Stromal cell of bone marrow (primary cell): ENCODE data around the gene LTF.
"Not testable (repeated sequence)": the region's sequence is repeated elsewhere in the genome, so short reads cannot be mapped to it uniquely, and the experiment has no call there.

Source experiments
- DNase-seq: peaks from one replicate; pipeline ENCODE4 v3.0.0-alpha.2; 2012; ENCODE audit warnings: low read depth

Gene LTF

DNA sequence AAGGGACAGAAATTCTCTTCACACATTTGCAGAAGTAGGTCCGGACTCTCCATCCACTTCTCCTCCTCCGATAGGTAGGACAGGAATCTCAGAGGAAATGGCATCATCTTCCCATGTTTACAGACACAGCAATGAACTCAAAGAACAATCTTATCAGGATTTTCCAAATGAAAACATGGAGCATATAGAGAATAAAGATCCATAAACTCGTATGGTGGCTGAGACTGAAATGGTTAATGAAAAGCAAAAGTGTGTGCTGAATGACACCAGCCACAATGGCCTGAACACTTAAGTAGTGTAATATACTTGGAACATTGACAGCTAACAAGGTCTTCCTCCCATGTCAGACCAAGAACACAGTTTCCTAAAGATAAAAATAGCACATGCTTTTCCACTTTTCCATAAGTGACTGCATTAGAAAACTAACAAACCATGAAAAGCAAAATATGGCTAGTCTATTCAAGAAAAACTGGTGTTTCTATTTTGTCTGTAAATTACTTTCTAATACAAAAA is 51.9 kb downstream of the LTF start:
- DNase-seq: no peak

DNA sequence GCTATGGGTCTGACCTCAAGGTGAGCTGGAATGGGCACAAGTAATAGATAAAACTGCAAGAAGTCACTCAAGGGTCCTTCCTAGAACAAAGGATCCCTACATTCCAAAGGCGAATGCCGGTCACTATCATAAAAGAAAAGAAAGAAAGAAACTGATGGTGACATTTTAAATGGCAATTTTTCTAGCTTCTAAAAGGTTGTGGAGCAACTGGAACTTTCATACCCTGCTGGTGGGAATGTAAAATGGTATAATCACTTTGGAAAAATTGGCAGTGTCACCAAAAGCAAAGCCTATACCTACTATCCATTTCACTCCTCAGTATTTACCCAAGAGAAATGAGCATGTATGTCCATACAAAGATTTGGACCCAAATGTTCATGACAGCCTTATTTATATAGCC is 53.4 kb downstream of the LTF start:
- no peak for DNase-seq

DNA sequence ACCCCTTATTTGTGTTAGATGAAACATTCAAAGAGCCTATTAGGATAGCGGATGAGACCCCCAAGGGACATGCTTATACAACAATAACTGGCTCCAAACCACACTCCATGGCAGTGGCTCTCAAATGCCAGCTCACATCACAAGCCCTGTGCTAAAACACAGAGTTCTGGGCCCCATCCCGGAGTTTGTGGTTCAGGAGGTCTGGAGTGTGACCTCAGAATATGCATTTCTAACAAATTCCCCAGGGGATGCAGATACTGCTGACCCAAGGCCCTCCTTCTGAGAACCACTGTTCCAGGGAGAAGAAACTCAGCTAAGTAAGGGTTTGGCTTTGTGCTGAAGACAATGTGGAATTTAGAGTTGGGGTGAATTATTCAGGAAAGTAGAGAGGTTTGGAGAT is 54.0 kb downstream of the LTF start:
- peak; percentile 50 for DNase-seq

DNA sequence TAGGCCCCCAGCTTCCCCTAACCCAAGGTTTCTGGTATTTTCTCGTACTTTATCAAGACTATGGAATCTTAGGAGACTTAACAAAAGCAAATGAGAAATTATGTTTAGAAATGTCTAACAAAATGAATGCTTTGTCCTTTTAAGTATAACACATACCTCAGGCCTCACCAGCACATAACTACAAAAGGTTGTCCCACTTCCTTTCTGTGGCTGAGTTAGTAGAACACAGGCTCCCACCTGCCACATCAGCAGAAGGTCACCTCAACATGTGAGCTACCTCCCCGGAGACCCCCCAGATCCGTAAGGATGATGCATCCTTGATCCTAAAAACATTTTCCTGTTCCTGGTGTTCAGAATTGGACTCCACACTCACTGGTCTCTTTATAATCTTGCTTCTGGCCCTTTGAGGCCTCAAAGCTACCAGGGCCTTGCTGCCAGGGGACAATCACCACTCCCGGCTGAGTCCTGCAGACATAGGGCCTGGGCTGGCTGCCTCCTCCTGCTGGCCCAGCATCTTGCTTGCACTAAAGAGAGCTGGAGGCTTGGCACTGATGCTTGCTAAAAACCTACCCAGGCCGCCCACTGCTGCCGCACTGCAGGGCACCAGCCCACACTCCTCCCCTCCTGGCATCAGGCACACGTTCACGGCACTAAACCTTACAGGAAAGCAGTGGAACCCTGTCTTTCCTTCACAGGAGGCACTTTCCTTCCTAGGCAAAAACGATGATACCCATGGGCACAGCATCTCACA is 54.8 kb downstream of the LTF start:
- DNase-seq: no peak

DNA sequence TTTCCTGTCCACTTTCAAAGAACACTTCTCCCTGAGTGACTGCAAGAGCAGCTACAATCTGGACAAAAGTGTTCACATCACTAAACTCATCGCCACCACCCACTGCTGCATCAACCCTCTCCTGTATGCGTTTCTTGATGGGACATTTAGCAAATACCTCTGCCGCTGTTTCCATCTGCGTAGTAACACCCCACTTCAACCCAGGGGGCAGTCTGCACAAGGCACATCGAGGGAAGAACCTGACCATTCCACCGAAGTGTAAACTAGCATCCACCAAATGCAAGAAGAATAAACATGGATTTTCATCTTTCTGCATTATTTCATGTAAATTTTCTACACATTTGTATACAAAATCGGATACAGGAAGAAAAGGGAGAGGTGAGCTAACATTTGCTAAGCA is 55.9 kb downstream of the LTF start:
- DNase-seq: no peak

DNA sequence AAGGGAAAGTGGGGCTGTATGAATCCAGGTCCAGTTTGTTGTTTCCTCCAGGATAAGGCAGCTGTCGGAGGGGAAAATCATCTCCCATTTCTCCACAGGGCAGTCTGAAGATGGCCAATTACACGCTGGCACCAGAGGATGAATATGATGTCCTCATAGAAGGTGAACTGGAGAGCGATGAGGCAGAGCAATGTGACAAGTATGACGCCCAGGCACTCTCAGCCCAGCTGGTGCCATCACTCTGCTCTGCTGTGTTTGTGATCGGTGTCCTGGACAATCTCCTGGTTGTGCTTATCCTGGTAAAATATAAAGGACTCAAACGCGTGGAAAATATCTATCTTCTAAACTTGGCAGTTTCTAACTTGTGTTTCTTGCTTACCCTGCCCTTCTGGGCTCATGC is 56.7 kb downstream of the LTF start:
- DNase-seq: no peak

DNA sequence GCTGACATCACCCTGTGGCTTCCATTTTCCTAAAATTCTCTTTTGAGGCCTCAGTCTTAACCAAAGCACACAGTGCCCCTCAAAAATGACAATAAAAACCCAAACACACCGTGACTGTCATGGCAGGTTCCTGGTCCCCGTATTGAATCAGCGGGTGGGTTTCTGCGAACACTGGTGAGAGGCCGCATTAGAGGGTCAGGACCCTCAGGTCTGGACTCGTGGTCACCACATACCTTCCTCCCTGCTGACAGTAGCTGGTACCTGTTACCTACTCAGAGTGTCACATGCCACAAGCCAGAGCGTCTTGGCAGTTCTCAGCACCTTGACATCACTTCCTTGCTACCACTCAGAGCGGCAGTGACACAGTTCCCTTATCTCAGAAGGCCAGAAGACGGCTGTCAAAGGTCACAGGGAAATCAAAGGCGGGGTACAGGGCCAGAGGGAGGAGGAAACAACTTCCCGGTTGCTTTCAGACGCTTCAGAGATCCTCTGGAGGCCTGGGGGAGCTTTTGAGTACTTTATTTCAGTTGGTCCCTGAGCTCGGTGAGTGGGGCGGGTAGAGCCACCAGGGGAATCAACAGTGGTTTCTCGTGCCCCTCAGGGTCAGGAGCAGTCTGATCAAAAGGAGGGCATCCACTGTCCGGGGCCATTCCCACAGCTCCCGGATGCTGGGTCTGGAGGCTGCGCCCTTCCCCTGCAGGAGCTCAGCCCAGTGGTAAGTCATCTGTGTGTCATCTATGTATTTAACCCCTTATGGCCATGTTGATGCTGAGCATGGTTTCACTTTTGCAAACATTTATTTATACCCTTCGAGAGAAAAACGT is 57.7 kb downstream of the LTF start, which contains the start of the genes CCR5AS and CCRL2:
TSS of gene CCR5AS (minus strand) at position 279 of the 824 bp plus-strand sequence.
TSS of gene CCRL2 (plus strand) at position 472 of the 824 bp plus-strand sequence. CDS start 821 bp downstream, outside the sequence.
- DNase-seq: peak; percentile 44

DNA sequence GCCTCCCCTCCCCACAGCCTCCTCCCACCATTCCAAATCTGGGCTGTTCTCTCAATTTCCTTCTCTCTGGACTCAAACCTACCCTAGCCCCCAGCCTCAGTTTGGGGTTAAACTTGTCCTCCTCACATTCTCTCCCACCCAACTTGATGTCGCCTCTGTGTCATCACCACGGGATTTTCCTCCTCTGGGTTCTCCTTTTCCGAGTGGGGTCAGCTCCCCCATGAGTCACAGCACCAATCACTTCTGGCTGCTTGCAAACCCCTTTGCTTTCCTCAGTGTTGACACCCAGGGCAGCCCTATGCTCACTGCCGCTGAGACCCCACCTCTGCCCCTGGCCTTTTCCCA is 58.3 kb downstream of the LTF start:
- DNase-seq: no peak

DNA sequence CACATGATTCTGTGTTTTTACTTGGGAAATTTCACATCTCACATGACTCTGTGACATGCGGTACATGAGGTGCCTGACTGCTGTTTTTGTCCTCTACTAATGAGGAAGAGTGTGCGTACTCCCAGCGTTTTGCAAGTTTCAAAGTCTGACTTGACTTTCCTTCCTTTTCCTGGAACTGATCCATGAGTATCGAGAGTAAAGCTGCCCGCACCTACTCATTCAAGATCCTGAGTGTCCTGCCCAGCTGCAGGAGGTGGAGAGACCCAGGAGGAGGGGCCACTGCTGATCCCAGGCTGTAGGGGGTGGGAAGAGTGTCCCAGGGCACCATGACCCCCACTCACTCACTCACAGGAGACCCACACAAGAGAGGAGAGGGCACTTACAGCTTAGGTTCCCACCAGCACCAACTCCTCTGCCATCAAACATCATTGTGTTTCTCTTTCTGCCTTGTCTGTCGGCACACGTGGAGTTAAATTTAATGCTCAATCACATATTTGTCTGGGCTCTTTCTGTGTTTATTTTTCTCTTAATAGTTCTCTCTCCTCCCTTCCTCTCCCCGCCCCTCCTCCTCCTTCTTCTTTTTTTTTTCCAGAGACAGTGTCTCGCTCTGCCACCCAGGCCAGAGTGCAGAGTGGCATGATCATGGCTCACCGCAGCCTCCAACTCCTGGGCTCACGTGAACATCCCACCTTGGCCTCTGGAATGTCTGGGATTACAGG is 59.2 kb downstream of the LTF start:
- no peak for DNase-seq

DNA sequence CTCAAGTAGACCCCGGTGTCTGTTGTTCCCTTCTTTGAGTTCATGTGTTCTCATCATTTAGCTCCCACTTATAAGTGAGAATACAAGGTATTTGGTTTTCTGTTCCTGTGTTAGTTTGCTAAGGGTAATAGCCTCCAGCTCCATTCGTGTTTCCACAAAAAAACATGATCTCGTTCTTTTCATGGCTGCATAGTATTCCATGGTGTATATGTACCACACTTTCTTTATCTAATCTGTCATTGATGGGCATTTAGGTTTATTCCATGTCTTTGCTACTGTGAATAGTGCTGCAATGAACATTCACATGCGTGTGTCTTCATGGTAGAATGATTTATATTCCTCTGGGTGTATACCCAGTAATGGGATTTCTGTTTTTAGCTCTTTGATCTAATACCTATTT is 61.8 kb downstream of the LTF start:
- DNase-seq: not testable (repeated sequence)

DNA sequence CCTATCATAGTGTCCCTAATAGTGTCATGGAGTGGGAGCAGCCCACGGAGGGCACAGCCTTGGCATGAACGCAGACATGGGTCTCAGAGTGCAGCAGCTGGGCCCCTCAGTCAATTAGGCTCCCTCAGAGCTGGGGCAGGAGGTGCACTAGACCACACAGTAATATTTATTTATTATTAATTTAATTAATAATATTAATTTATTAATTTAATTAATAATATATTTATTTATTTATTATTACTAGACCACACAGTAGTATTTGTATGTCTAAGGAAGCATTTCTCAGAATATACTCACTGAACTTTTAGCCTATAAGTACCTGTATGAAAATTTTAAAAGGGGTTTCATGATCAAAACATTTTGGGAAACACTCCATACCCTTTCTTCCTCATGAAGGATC is 63.1 kb downstream of the LTF start:
- DNase-seq: no peak

DNA sequence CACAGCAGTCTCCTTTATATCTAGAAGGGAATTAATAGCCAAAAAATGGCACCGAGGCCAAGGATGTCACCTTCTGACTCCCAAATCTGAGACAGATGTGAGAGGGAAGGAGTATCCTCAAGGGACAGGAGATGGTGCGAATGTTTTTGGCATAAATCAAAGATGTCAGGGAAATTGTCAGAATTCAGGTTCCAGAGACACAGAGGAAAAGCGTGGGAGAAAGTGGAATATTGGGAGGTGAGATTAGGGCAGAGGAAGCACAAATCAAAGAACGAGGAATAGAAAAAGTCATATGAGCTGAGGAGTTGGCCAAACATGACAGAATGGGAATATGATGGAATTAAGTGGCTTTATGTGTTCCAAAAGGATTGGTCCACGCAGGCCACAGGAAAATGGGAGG is 63.9 kb downstream of the LTF start:
- no peak for DNase-seq

DNA sequence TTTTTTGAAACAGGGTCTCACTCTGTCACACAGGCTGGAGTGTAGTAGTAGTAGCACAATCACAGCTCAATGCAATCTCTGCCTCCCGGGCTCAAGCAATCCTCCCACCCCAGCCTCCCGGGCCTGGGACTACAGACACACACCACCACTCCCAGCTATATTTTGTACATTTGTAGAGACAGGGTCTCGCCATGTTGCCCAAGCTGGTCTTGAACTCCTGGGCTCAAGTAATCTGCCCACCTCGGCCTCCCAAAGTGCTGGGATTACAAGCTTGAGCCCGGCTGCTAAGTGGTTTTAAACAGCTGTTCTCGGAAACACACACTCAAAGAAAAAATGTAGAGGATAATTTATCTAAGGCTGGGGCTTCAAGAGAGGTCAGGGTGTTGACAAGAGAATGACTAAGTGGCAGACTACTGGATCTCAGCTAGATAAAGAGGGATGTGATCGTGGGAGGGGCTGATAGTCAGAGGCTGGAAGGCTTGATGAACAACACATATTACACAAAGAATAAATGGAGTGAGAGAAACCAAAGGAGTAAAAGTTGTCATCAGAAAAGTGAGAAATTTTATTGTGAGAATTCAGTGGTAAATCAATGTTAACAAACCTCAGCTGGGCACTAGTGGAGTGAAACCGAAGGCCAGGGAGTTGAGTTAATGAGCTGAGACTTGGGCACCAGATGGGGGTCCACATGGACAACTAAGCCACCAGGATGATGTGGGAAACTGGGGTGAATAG is 64.5 kb downstream of the LTF start:
- DNase-seq: no peak

DNA sequence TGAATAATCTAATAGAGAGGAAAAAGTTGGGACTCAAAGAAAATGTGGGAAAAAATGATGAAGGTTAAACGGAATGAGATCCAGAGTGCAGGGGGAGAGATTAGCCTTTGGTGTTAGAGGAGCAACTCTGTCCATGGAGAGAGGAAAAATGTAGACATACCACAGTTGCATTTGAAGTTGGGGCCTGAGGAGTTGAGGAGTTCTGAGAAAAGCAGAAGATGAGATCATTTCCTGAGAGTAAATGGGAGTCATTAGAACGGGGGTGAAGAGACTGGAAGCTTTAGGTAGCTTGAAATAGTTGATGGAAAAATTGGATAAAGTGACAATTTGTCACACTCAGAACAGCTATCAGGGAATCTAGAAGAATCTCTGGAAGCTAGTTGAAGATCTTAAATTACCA is 65.1 kb downstream of the LTF start:
- no peak for DNase-seq

DNA sequence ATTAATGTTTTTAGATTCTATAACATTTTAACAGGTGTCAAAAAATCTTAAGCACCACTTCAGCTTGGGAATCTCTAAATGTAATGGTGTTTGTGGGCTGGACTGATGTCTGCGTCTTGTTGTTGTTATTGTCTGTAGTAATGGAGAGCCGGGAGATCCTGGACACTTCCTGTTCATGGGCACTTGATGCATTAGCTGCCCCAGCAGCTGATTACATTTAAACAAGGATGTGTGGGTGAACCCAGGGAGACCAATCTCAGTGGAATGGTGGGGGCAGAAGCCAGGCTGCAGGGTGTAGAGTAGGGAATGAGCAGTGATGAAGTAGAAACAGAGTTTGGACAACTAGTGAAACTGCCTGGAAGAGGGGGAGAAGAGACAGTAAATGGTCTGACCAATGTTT is 65.6 kb downstream of the LTF start:
- DNase-seq: no peak

DNA sequence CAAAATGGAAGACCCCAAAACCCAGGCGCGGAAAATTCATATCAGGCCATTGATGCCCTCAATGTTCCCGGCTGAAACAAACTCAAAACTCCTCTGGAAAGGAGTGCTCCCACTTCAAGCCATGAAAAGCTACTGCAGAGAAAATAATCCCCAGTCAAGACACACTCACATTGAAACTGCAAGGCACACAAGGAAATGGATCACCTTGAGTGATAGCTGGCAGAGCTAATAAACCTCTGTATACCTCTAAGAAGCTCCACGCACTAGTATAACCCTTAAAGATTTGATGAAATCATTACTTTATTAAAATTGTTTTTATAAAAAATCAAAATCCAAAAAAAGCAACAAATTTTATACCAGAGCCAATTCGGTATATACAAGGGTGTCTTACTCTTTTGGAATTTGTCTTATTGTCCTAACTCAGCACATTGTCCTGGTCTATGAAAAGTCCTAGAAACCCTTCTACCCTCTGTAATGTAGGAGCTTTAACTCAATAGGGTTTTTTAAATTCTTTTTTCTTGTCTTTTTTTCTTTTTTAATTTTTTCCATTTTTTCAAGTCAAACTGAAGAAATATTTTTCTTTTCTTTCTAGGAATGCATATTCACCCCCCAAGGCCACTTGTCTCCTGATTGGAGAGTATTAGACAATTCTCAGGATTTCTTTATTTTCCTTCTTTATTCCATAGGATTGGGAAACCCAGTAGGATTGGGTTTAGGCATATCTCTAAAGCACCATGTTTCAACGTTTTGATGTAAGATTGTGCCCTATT is 66.3 kb downstream of the LTF start:
- DNase-seq: no peak

DNA sequence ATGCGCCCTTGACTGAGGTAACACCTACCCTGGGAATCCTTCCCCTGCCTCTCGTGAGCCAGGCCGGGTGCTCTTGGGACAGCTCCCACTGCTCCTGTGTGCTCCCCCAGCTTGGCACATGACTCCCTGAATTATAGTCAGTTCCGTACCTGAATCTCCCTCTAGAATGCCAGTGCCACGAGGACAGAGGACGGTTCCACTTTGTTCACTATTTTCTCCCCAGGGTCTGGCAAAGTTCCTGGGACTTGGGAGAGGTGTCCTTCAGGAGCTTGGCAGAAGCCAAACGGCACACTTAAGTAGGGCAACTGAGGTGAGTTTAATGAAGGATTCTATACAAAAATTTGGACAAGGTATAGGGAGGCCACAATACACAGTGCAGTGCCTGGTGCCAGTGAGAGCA is 67.6 kb downstream of the LTF start:
- DNase-seq: no peak

DNA sequence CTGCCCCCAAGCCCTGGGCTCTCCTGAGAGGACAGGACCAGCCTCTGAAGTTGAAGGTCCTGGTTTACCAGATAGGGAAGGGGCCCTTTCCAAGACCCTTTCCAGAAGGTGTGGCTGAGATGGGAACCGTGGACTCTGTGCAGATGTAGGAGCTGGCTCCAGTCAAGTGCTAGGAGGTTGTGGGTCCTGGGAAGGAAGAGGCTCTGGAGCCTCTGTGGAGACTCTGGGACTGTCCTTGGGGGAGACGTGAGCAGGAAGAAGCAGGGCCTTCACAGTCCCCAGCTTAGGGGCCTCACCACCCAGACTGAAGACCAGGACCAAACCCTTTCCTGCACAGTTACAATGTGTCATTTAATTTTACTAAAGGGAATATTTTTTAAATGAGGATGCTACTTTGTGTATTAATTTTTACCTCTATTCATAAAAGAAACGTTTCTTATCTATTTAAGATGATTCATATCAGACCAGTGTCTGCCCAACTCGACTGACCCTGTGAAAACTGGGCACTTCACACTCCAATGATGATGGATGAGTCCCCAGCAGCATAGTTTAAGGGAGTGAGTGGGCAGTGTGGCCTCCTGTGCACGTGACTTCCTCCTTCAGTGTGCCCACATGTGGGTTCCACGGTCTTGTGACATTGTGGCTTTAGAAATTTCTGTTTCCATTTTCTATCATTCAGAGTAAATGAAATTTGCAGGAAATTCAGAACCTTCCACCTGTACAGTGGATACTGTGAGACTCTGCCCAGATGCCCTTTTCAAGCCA is 68.8 kb downstream of the LTF start:
- DNase-seq: no peak

DNA sequence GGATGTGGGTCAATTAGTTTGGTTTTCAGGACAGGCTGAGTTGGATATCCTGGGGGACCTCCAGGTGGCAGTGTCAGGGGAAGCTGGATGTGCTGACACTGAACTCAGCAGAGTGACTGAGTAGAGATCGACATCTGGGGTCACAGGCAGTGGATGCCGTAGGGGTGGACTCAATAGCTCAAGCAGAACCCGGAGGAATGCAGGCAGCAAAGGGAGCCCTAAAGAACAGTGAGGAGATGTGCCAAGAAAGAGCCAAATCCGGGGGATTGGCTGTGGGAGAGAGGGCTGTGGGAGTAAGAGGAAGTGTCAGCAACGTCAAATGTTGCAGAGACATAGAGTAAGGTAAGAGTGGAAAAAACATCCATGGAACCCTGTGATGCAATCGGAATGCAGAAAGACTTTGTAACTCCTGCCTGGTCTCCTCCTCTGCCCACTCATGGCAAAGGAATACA is 69.5 kb downstream of the LTF start:
- no peak for DNase-seq
